T1000 (cell line): Measurements from ENCODE around the gene TTI1.
"Not testable (repeated sequence)": the region's sequence is repeated elsewhere in the genome, so short reads cannot be mapped to it uniquely, and the experiment has no call there.

Experiments used
- DNase-seq: peaks from one replicate; lab custom pipeline; 2025; ENCODE audit warnings: mixed read lengths; lab: John Stamatoyannopoulos, UW

Gene TTI1

GRCh38 chr20:38009416-38009815, 23.8 kb downstream of the TTI1 start:
- DNase-seq = not testable (repeated sequence)

GRCh38 chr20:38008233-38008944, 24.9 kb downstream of the TTI1 start:
- no peak for DNase-seq

- DNase-seq = no peak
Observed at GRCh38 chr20:38007526-38007925, 25.7 kb downstream of the TTI1 start.

GRCh38 chr20:38005903-38006302, 27.4 kb downstream of the TTI1 start:
- no peak for DNase-seq

GRCh38 chr20:38004416-38004815, 28.8 kb downstream of the TTI1 start:
- DNase-seq = no peak

- DNase-seq = no peak
Observed at GRCh38 chr20:38002422-38002821, 30.8 kb downstream of the TTI1 start.

GRCh38 chr20:38001981-38002380, 31.3 kb downstream of the TTI1 start:
- DNase-seq = no peak

GRCh38 chr20:38001173-38001875, 31.9 kb downstream of the TTI1 start:
- no peak for DNase-seq

GRCh38 chr20:38000293-38000692, 33.0 kb downstream of the TTI1 start:
- DNase-seq = no peak

- no peak for DNase-seq
Observed at GRCh38 chr20:37999526-38000263, 33.6 kb downstream of the TTI1 start.

- DNase-seq = no peak
Observed at GRCh38 chr20:37997516-37997915, 35.7 kb downstream of the TTI1 start.

GRCh38 chr20:37995856-37996605, 37.2 kb downstream of the TTI1 start:
- DNase-seq = no peak

- DNase-seq = no peak
Observed at GRCh38 chr20:37994512-37994911, 38.7 kb downstream of the TTI1 start.

- DNase-seq = no peak
Observed at GRCh38 chr20:37992802-37993409, 40.4 kb downstream of the TTI1 start.

- DNase-seq = no peak
Observed at GRCh38 chr20:37991908-37992307, 41.3 kb downstream of the TTI1 start.

GRCh38 chr20:37991157-37991866, 41.9 kb downstream of the TTI1 start:
- no peak for DNase-seq

GRCh38 chr20:37990571-37991151, 42.6 kb downstream of the TTI1 start:
- DNase-seq = no peak

GRCh38 chr20:37989601-37990295, 43.5 kb downstream of the TTI1 start:
- no peak for DNase-seq

- DNase-seq = no peak
Observed at GRCh38 chr20:37988306-37988954, 44.8 kb downstream of the TTI1 start.
